K562 treated with DMSO at 1 percent for 4 hours (cell line): ENCODE measurements around the gene INF2. TPM values are rescaled to one million over a fixed set of nuclear protein-coding genes. Genes with fewer than 3 reads are reported as not detected.

Source experiments
- total RNA-seq: library from RNA; unstranded; fragments of 300-600 nt; gene quantifications from 2 replicates; pipeline ENCODE4 v1.2.3, GENCODE V29; 2022; ENCODE audit not compliant: insufficient read depth

Gene INF2
- 19.1 and 24.2 TPM in 2 replicates for total RNA-seq

GRCh38 chr14:104689109-104689880 lies at the start of gene INF2:
Gene INF2, plus strand, starts transcription at chr14:104689618. Its CDS starts 11,748 bp downstream, at chr14:104701366.

GRCh38 chr14:104723651-104724406 lies 34.4 kb downstream of the INF2 start, which contains the start of gene ADSS1:
Gene ADSS1, plus strand, starts transcription at chr14:104724229. Its CDS starts 42 bp downstream, at chr14:104724271.

GRCh38 chr14:104752735-104753527 lies 63.5 kb downstream of the INF2 start, which contains the start of gene SIVA1:
Gene SIVA1, plus strand, starts transcription at chr14:104753147. Its CDS starts 55 bp downstream, at chr14:104753202.

Other genes starting within 250 kb of the INF2 start
- not detected in 2 replicates for gene C14orf180, start 109.9 kb upstream of the INF2 start, total RNA-seq
- gene TMEM179, start 84.8 kb upstream of the INF2 start, total RNA-seq = not detected in 2 replicates
- 11.7 and 16.5 TPM in 2 replicates for gene ADSS1, start 34.6 kb downstream of the INF2 start, total RNA-seq
- 115 and 126 TPM in 2 replicates for gene SIVA1, start 63.5 kb downstream of the INF2 start, total RNA-seq
- 102 and 123 TPM in 2 replicates for gene AKT1, start 106.1 kb downstream of the INF2 start, total RNA-seq
- 3.1 and 4.1 TPM in 2 replicates for gene ZBTB42, start 111.5 kb downstream of the INF2 start, total RNA-seq
- 6.7 and 6.8 TPM in 2 replicates for gene CEP170B, start 175.7 kb downstream of the INF2 start, total RNA-seq
- gene PLD4, start 235.3 kb downstream of the INF2 start, total RNA-seq = 3.9 TPM in 1 of 2 replicates, not detected in the other